ENCODE data around the gene NALCN.

DNA sequence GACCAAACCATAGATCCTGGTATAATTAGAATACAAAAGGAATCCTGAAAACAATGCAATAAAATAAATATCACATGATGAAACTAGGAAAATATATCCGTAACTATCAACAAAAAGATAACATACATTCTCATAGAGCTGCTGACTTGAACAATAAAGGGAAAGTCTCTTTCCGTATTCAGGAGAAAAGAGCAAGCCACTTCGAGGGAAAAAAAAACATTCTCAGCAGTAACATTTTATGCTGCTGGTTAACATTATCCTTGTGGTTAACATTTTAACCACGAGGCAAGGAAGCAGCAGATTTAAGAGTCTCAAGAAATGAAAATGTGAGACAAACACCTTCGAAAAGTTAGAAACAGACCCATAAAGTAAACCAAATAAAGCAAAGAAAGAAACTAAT, 25.8 kb downstream of the NALCN start:
- TF ChIP-seq CTCF (IDR thresholded peaks at IDR 0.05) (no peak), POLR2AphosphoS5 (IDR thresholded peaks at IDR 0.05) (no peak), POLR2A (IDR thresholded peaks at IDR 0.05) (no peak), EP300 (IDR thresholded peaks at IDR 0.05; ENCODE audit: low read depth) (no peak)
